Endothelial cell (in vitro differentiated cells): ENCODE data around the gene NAA16. TPM values are rescaled to one million over a fixed set of nuclear protein-coding genes. Genes with fewer than 3 reads are reported as not detected.
"Not testable (repeated sequence)": the region's sequence is repeated elsewhere in the genome, so short reads cannot be mapped to it uniquely, and the experiment has no call there.

Experiments
- DNase-seq: peaks from one replicate; pipeline ENCODE4 v3.0.0; 2021; ENCODE audit warnings: low spot score
- H3K27ac Mint-ChIP-seq: one replicate; pipeline ENCODE4 v1.8.0; 2021; ENCODE audit warnings: mixed read lengths, inconsistent platforms; ENCODE audit not compliant: unreplicated experiment
- H3K27me3 Mint-ChIP-seq: one replicate; pipeline ENCODE4 v1.8.0; 2021; ENCODE audit warnings: mild to moderate bottlenecking, moderate library complexity, mixed read lengths, inconsistent platforms; ENCODE audit not compliant: unreplicated experiment
- H3K36me3 Mint-ChIP-seq: one replicate; pipeline ENCODE4 v1.8.0; 2021; ENCODE audit warnings: mild to moderate bottlenecking, low read depth, mixed read lengths, inconsistent platforms; ENCODE audit not compliant: unreplicated experiment
- H3K4me1 Mint-ChIP-seq: one replicate; pipeline ENCODE4 v1.8.0; 2021; ENCODE audit warnings: mild to moderate bottlenecking, mixed read lengths, inconsistent platforms; ENCODE audit not compliant: unreplicated experiment
- H3K4me3 Mint-ChIP-seq: one replicate; pipeline ENCODE4 v1.8.0; 2021; ENCODE audit warnings: mild to moderate bottlenecking, mixed read lengths, inconsistent platforms; ENCODE audit not compliant: unreplicated experiment
- H3K9me3 Mint-ChIP-seq: one replicate; pipeline ENCODE4 v1.8.0; 2021; ENCODE audit warnings: mixed read lengths, inconsistent platforms; ENCODE audit not compliant: unreplicated experiment
- CTCF ChIP-seq: fragments of 200-600 bp; sonication (generic); IDR thresholded peaks from one replicate; pipeline ENCODE4 v1.5.0; 2021; ENCODE audit warnings: antibody characterized with exemption; ENCODE audit not compliant: unreplicated experiment
- total RNA-seq: library from RNA; stranded (reverse); fragmentation: NEBNext Ultra II Directional; extraction: Animal tissue kit (Norgen Biotek cat#: 25700); gene quantifications from one replicate; pipeline ENCODE4 v1.2.1, GENCODE V29; 2021; ENCODE audit not compliant: unreplicated experiment

NAA16 gene
- total RNA-seq, 1 donor from 2014 or later, result 23.6 TPM

GRCh38 chr13:41352935-41353840, 42.1 kb downstream of the NAA16 start:
- Mint-ChIP-seq H3K9me3 (no peaks in the 10 kb centered on the region), H3K4me3 (no peak overlapping the region), H3K36me3 (no peaks in the 10 kb centered on the region), H3K27ac (peak overlapping the region; percentile 76), H3K4me1 (peaks cover 4% of the 10 kb centered on the region), H3K27me3 (no peaks in the 10 kb centered on the region)
- DNase-seq, result peak; percentile 19
- TF ChIP-seq CTCF, result peak; percentile 95

GRCh38 chr13:41354416-41354815, 43.3 kb downstream of the NAA16 start:
- Mint-ChIP-seq H3K27ac (peak overlapping the region; percentile 50), H3K9me3 (no peaks in the 10 kb centered on the region), H3K4me1 (peaks cover 4% of the 10 kb centered on the region), H3K36me3 (no peaks in the 10 kb centered on the region), H3K4me3 (no peak overlapping the region), H3K27me3 (no peaks in the 10 kb centered on the region)
- DNase-seq, result no peak
- TF ChIP-seq CTCF, result no peak

GRCh38 chr13:41356385-41356648, 45.2 kb downstream of the NAA16 start:
- not testable (repeated sequence) for H3K9me3 Mint-ChIP-seq, H3K36me3 Mint-ChIP-seq, H3K4me3 Mint-ChIP-seq, DNase-seq, H3K27ac Mint-ChIP-seq, H3K27me3 Mint-ChIP-seq, H3K4me1 Mint-ChIP-seq

- no peaks in the 10 kb centered on the region for H3K27me3 Mint-ChIP-seq
- H3K9me3 Mint-ChIP-seq, result no peaks in the 10 kb centered on the region
- H3K36me3 Mint-ChIP-seq, result no peaks in the 10 kb centered on the region
- peak overlapping the region; percentile 55 for H3K27ac Mint-ChIP-seq
- H3K4me1 Mint-ChIP-seq, result peaks cover 8% of the 10 kb centered on the region
- TF ChIP-seq CTCF, result no peak
- DNase-seq, result no peak
- H3K4me3 Mint-ChIP-seq, result no peak overlapping the region
Observed at GRCh38 chr13:41356786-41357185, 45.7 kb downstream of the NAA16 start.

- DNase-seq, result no peak
- Mint-ChIP-seq H3K27ac (no peak overlapping the region), H3K27me3 (no peaks in the 10 kb centered on the region), H3K36me3 (no peaks in the 10 kb centered on the region), H3K4me3 (no peak overlapping the region), H3K4me1 (peaks cover 11% of the 10 kb centered on the region), H3K9me3 (no peaks in the 10 kb centered on the region)
- no peak for TF ChIP-seq CTCF
Observed at GRCh38 chr13:41361491-41361890, 50.4 kb downstream of the NAA16 start.
